Smooth muscle cell (in vitro differentiated cells): ENCODE measurements around the gene SERHL2. TPM values are rescaled to one million over a fixed set of nuclear protein-coding genes. Genes with fewer than 3 reads are reported as not detected.

Source experiments
- DNase-seq: peaks from one replicate; lab custom pipeline; 2025; ENCODE audit not compliant: unreplicated experiment; lab: John Stamatoyannopoulos, UW
- H2AFZ ChIP-seq: fragments of 200-600 bp; sonication (generic); 2 replicates; pipeline ENCODE4 v1.6.0; 2016; ENCODE audit warnings: antibody characterized with exemption, low read depth, mild to moderate bottlenecking
- H3F3A ChIP-seq: fragments of 200-600 bp; sonication (generic); 2 replicates; pipeline ENCODE4 v1.6.0; 2017; ENCODE audit warnings: antibody characterized with exemption, low read depth
- H3K27ac ChIP-seq: fragments of 200-600 bp; sonication (generic); 2 replicates; pipeline ENCODE4 v1.5.1; 2016; ENCODE audit warnings: low read depth, mild to moderate bottlenecking
- H3K27me3 ChIP-seq: fragments of 200-600 bp; sonication (generic); 2 replicates; pipeline ENCODE4 v1.6.1; 2016; ENCODE audit warnings: low read depth, mild to moderate bottlenecking
- H3K36me3 ChIP-seq: fragments of 200-600 bp; sonication (generic); 2 replicates; pipeline ENCODE4 v1.5.1; 2016; ENCODE audit warnings: low read depth
- H3K4me1 ChIP-seq: fragments of 200-600 bp; sonication (generic); 2 replicates; pipeline ENCODE4 v1.5.1; 2016; ENCODE audit warnings: low read depth
- H3K4me2 ChIP-seq: fragments of 200-600 bp; sonication (generic); 2 replicates; pipeline ENCODE4 v1.6.0; 2016; ENCODE audit warnings: mild to moderate bottlenecking
- H3K4me3 ChIP-seq: fragments of 200-600 bp; sonication (generic); 2 replicates; pipeline ENCODE4 v1.5.1; 2016; ENCODE audit warnings: mild to moderate bottlenecking
- H3K79me2 ChIP-seq: fragments of 200-600 bp; sonication (generic); 2 replicates; pipeline ENCODE4 v1.6.0; 2016; ENCODE audit warnings: low read depth, mild to moderate bottlenecking
- H3K9ac ChIP-seq: fragments of 200-600 bp; sonication (generic); 2 replicates; pipeline ENCODE4 v1.6.0; 2016; ENCODE audit warnings: low read depth
- H3K9me3 ChIP-seq: fragments of 200-600 bp; sonication (generic); replicated peaks from 2 replicates; pipeline ENCODE4 v1.5.1; 2016; ENCODE audit warnings: low read depth
- H4K20me1 ChIP-seq: fragments of 200-600 bp; sonication (generic); 2 replicates; pipeline ENCODE4 v1.6.0; 2016; ENCODE audit warnings: low read depth
- CTCF ChIP-seq: fragments of 200-600 bp; sonication (generic); IDR thresholded peaks from 2 replicates; pipeline ENCODE4 v1.5.1; 2017; ENCODE audit warnings: borderline replicate concordance, mild to moderate bottlenecking, antibody characterized with exemption; ENCODE audit not compliant: insufficient read depth, poor library complexity, severe bottlenecking
- WGBS: methylation state at CpG from one replicate; pipeline ENCODE4 v1.1.7; 2016; ENCODE audit warnings: low lambda C conversion rate; 5-methylcytosine and 5-hydroxymethylcytosine counted together
- polyA plus RNA-seq: library from polyadenylated mRNA; unstranded; fragments of >200 nt; fragmentation: Nextera tagmentation; extraction: Ambion mirVana; gene quantifications from 2 replicates; pipeline ENCODE4 v1.2.1, GENCODE V29; 2016
- total RNA-seq: library from RNA; depleted of rRNA; stranded (reverse); fragments of >200 nt; gene quantifications from 2 replicates; pipeline ENCODE4 v1.2.3, GENCODE V29; 2014

SERHL2 gene
- total and polyA plus RNA-seq, 2 experiments from 2014 or later = 1.3 to 4.6 TPM

GRCh38 chr22:42612336-42612735 lies 58.6 kb downstream of the SERHL2 start:
- no peak for DNase-seq
- H3K9me3 ChIP-seq = no peaks in the 10 kb centered on the region
- peaks cover 25% of the 10 kb centered on the region for H3F3A ChIP-seq
- no peak overlapping the region for H2AFZ ChIP-seq
- WGBS = 89% methylated on average over 11 of the region's 11 CpGs
- H3K4me1 ChIP-seq = peaks cover 20% of the 10 kb centered on the region
- H3K27ac ChIP-seq = no peak overlapping the region
- no peak overlapping the region for H3K9ac ChIP-seq
- peak overlapping the region; percentile 97 for H3K4me2 ChIP-seq
- H4K20me1 ChIP-seq = peaks cover 58% of the 10 kb centered on the region
- no peaks in the 10 kb centered on the region for H3K36me3 ChIP-seq
- no peak for TF ChIP-seq CTCF
- H3K4me3 ChIP-seq = no peak overlapping the region
- H3K27me3 ChIP-seq = no peaks in the 10 kb centered on the region
- peaks cover 67% of the 10 kb centered on the region for H3K79me2 ChIP-seq

- WGBS = 2% methylated on average over 10 of the region's 10 CpGs
- Histone ChIP-seq H3K4me1 (peaks cover 12% of the 10 kb centered on the region), H3K4me3 (peak overlapping the region; percentile 75), H3K27ac (peak overlapping the region; percentile 98), H3K36me3 (no peaks in the 10 kb centered on the region), H3K9me3 (no peaks in the 10 kb centered on the region), H3K9ac (peak overlapping the region; percentile 97), H3K4me2 (peak overlapping the region; percentile 97), H2AFZ (peak overlapping the region; percentile 41), H4K20me1 (peaks cover 45% of the 10 kb centered on the region), H3F3A (peaks cover 25% of the 10 kb centered on the region), H3K27me3 (no peaks in the 10 kb centered on the region), H3K79me2 (peaks cover 52% of the 10 kb centered on the region)
- no peak for TF ChIP-seq CTCF
- no peak for DNase-seq
These were observed 60.1 kb downstream of the SERHL2 start for GRCh38 chr22:42613872-42614301.

- WGBS = under 1% methylated on average over 69 of the region's 85 CpGs
- Histone ChIP-seq H3K4me2 (peak within 1 kb of the TSS; percentile 97), H3K4me3 (peak within 1 kb of the TSS; percentile 75), H3K9me3 (no peaks in the 10 kb centered on the region), H2AFZ (peak within 1 kb of the TSS; percentile 41), H3K9ac (peak within 1 kb of the TSS; percentile 97), H4K20me1 (peaks cover 39% of the 10 kb centered on the region), H3K27me3 (no peaks in the 10 kb centered on the region), H3K79me2 (peaks cover 45% of the 10 kb centered on the region), H3K4me1 (peaks cover 6% of the 10 kb centered on the region), H3K27ac (peak within 1 kb of the TSS; percentile 98), H3F3A (peaks cover 19% of the 10 kb centered on the region), H3K36me3 (no peaks in the 10 kb centered on the region)
- peak; percentile 12 for TF ChIP-seq CTCF
- peak; percentile 93 for DNase-seq
These were observed 60.7 kb downstream of the SERHL2 start, which contains the start of gene POLDIP3 for GRCh38 chr22:42614312-42615091. POLDIP3 (minus strand) TSS chr22:42614883; CDS start chr22:42614857, 26 bp downstream.
